Embryonic facial prominence (tissue), 1 donor: Measurements from ENCODE around the gene DHRS7C.
A peak's percentile ranks its signal among the peaks of the same experiment; 100 is the strongest.
"Not testable (repeated sequence)": the region's sequence is repeated elsewhere in the genome, so short reads cannot be mapped to it uniquely, and the experiment has no call there.

Experiments
- DNase-seq: peaks from one replicate; pipeline ENCODE4 v3.0.0-alpha.2; 2016; ENCODE audit errors: extremely low spot score

DHRS7C gene

GRCh38 chr17:9810100-9810949 is 18.9 kb upstream of the DHRS7C start:
- DNase-seq = no peak

GRCh38 chr17:9809409-9809808 is 18.0 kb upstream of the DHRS7C start:
- no peak for DNase-seq

GRCh38 chr17:9806699-9807098 is 15.3 kb upstream of the DHRS7C start:
- no peak for DNase-seq

- no peak for DNase-seq
Measured at GRCh38 chr17:9805769-9806168, 14.4 kb upstream of the DHRS7C start.

GRCh38 chr17:9802697-9803096 is 11.3 kb upstream of the DHRS7C start:
- no peak for DNase-seq

- no peak for DNase-seq
Measured at GRCh38 chr17:9802294-9802693, 10.9 kb upstream of the DHRS7C start.

GRCh38 chr17:9801505-9801904 is 10.1 kb upstream of the DHRS7C start:
- no peak for DNase-seq

- no peak for DNase-seq
Measured at GRCh38 chr17:9798724-9799123, 7.3 kb upstream of the DHRS7C start.

- DNase-seq = no peak
Measured at GRCh38 chr17:9798008-9798407, 6.6 kb upstream of the DHRS7C start.

- no peak for DNase-seq
Measured at GRCh38 chr17:9792181-9792840, 919 bp upstream of the DHRS7C start.

GRCh38 chr17:9790316-9790715 is 1.1 kb downstream of the DHRS7C start:
- no peak for DNase-seq

GRCh38 chr17:9788601-9789000 is 2.8 kb downstream of the DHRS7C start:
- DNase-seq = no peak

- no peak for DNase-seq
Measured at GRCh38 chr17:9784544-9784943, 6.8 kb downstream of the DHRS7C start.

- DNase-seq = not testable (repeated sequence)
Measured at GRCh38 chr17:9783465-9783864, 7.9 kb downstream of the DHRS7C start.

GRCh38 chr17:9783050-9783449 is 8.3 kb downstream of the DHRS7C start:
- DNase-seq = no peak

GRCh38 chr17:9780552-9780951 is 10.8 kb downstream of the DHRS7C start:
- no peak for DNase-seq

- no peak for DNase-seq
Measured at GRCh38 chr17:9776911-9777310, 14.5 kb downstream of the DHRS7C start.

GRCh38 chr17:9772658-9773057 is 18.7 kb downstream of the DHRS7C start:
- no peak for DNase-seq

GRCh38 chr17:9771465-9771864 is 19.9 kb downstream of the DHRS7C start:
- no peak for DNase-seq

- DNase-seq = no peak
Measured at GRCh38 chr17:9769036-9769695, 22.2 kb downstream of the DHRS7C start.

- DNase-seq = peak; percentile 24
Measured at GRCh38 chr17:9768381-9768934, 22.9 kb downstream of the DHRS7C start.

- no peak for DNase-seq
Measured at GRCh38 chr17:9767432-9767991, 23.9 kb downstream of the DHRS7C start.
